Ovary (tissue), 9 donors: ENCODE measurements around the gene GRID1. TPM values are rescaled to one million over a fixed set of nuclear protein-coding genes. Genes with fewer than 3 reads are reported as not detected.

Experiments
- DNase-seq, 5 donors: peaks; one replicate each; pipeline ENCODE4 v3.0.0-alpha.2; 2019 to 2020
- H3K27ac ChIP-seq, 2 donors: fragments of 200-600 bp; one replicate each; pipeline versions ENCODE4 v1.5.1 to v1.8.0; 2019 to 2022
- H3K27me3 ChIP-seq: fragments of 200-600 bp; one replicate; pipeline ENCODE4 v1.8.0; 2022
- H3K36me3 ChIP-seq: fragments of 200-600 bp; sonication (generic); one replicate; pipeline ENCODE4 v1.5.1; 2019
- H3K4me1 ChIP-seq: one replicate; pipeline ENCODE4 v1.8.1; 2013; ENCODE audit warnings: mild to moderate bottlenecking, moderate library complexity; ENCODE audit not compliant: insufficient read depth
- H3K4me3 ChIP-seq: fragments of 200-600 bp; sonication (generic); one replicate; pipeline ENCODE4 v1.5.1; 2017
- H3K9me3 ChIP-seq, 2 donors: fragments of 200-600 bp in 1 of 2; sonication (generic) in 1 of 2; one replicate each; pipeline versions ENCODE4 v1.5.1 to v1.8.1; 2013 to 2019; ENCODE audit warnings: mild to moderate bottlenecking in 1 of 2, moderate library complexity in 1 of 2
- CTCF ChIP-seq, 3 donors: fragments of 450-650 bp in 2 of 3; fragments of 200-600 bp in 1 of 3; IDR thresholded peaks; one replicate each; pipeline versions ENCODE4 v1.5.1 to v1.8.0; 2016 to 2022; ENCODE audit warnings: antibody characterized with exemption in 3 of 3, mild to moderate bottlenecking in 1 of 3
- EP300 ChIP-seq: sonication (generic); formaldehyde crosslinking; IDR thresholded peaks from one replicate; pipeline ENCODE4 v1.6.1; 2017; ENCODE audit warnings: antibody characterized with exemption
- POLR2A ChIP-seq: fragments of 450-650 bp; IDR thresholded peaks from one replicate; pipeline ENCODE4 v1.6.1; 2017; ENCODE audit warnings: antibody characterized with exemption, mild to moderate bottlenecking, moderate library complexity
- WGBS, 3 donors: extraction: QIAGEN DNeasy Blood & Tissue Kit in 1 of 3; methylation state at CpG; one replicate each; pipeline versions ENCODE4 v1.1.5 to v1.1.7; 2013 to 2017; 5-methylcytosine and 5-hydroxymethylcytosine counted together
- intact Hi-C, 4 donors: fragments of 100-400 bp; cut with DNase I; formaldehyde crosslinking; loops; one replicate each; pipeline versions ENCODE4 v1.11.0 to v1.15.1; 2022 to 2023
- polyA plus RNA-seq, 2 donors: library from polyadenylated mRNA; stranded (reverse); fragments of 200-250 nt in 1 of 2; fragments of 350-450 nt in 1 of 2; fragmentation: Illumina TruSeq in 1 of 2; extraction: RNeasy Lipid Tissue Mini Kit (QIAGEN cat#74804) in 1 of 2; gene quantifications; one replicate each; pipeline ENCODE4 v1.2.3, GENCODE V29; 2013 to 2014
- total RNA-seq, 7 donors: library from RNA; depleted of rRNA in 2 of 7; stranded (reverse); fragments of >200 nt in 2 of 7; fragmentation: NEBNext Ultra II Directional in 3 of 7; extraction: Animal tissue kit (Norgen Biotek cat#: 25700) in 3 of 7; gene quantifications; one replicate each; pipeline versions ENCODE4 v1.1.0 to v1.2.4, GENCODE V29; 2016 to 2023
- donor health status: DM: no; HTN: no; CAD: no; lungs with moderate emphysema.
- donor health status: DM: no; HTN: no; CAD: no.
- donor health status: Bipolar disorder and iron deficiency.
- donor health status: DM: yes; HTN: yes; CAD: no.
- donor health status: DM: no; HTN: no; CAD: no.
- donor health status: DM: yes; HTN: yes; CAD: no.

Gene GRID1
- total and polyA plus RNA-seq, 9 donors: 0.57 to 6.2 (median 1.8) TPM

DNA sequence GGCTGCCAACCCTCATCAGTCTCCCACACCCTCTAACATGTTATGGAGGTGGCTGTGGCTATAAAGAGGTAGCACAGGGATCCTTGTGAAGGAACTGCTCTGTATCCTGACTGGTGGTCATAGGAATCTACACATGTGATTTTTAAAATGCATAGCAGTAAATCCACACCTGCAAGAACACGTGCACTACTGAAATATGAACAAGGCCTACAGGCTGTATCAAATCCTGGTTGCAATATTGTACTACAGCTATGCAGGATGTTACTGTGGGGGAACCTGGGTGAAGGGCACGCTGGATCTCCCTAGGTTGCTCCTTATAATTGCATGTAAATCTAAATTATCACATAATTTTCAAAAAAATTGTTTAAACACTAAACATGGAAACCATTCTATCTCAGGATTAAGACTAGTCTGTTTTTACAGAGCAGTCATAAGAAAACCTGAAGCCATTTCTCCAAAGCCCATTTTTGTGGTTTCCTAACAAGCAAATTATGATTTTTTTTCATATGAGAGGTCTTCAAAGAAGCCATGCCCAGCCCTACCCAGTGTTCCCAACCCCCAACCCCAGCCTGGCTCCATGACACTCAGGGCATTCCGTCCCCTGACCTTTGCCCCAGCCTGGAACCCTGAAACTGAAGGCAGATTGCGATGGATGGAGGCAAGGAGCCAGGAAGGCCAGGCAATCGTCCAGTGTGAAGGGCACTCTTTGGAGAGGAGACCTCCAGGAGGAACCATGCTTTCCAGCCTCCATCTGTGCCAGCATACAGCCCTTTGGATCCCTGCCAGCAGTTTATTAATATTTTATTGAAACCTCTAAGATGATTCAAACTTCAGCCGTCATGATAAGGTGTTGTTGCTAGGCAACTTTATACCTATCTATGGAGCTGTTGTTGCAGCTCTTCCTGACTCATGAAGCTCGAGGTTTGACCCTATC, 161.0 kb downstream of the GRID1 start:
- Histone ChIP-seq H3K36me3 (no peaks in the 10 kb centered on the region), H3K4me1 (no peaks in the 10 kb centered on the region), H3K4me3 (no peak overlapping the region), H3K27me3 (no peaks in the 10 kb centered on the region), H3K9me3 (no peaks in the 10 kb centered on the region), H3K27ac (no peak overlapping the region)
- intact Hi-C loops: no loop called here
- TF ChIP-seq CTCF (IDR thresholded peaks at IDR 0.05) (no peak), EP300 (no peak), POLR2A (no peak)
- 61 to 75% (median 69%) methylated on average over 7 of the region's 7 CpGs for WGBS, 3 donors
- no peak for DNase-seq

DNA sequence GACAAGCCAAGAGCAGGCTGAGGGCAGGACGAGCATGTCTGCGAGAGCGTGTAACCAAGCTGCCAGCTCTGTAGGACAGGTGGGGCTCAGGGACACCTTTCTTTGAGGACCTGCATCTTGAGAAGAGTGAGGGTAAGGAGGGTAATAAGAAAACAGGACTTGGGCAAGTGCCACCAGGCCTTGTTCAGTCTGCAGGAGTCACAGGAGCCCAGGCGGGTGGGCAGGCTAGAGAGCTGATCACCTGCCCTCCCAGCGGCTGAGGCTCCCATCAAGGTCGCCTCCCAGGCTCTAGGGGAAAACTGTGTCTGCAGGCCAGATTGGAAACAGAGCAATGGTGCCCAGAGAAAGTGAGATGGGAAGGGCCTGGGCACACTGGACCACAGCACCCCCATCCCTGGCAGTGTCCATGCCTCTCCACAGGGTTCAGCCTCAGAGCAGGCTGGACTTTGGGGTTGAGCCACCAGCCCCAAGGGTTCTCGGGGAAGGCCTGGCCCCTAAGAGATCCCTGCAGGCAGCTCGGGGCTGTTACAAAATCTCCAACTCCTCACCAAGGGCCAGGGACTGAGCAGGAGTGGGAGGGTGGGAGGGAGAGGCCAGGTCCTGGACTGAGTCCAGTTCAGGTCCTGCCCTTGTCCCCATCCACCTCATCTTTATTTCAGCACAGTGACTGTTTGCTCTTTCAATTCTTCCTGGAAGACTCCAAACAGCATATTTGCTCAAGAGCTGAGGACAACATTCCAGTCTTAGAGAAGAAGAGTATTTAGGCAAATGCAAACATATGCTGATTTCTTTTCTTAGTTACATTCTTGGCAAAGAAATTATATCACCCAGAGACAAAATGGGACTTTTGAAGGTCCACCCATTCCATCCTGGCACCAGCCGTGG, 161.9 kb downstream of the GRID1 start:
- Histone ChIP-seq H3K4me3 (no peak overlapping the region), H3K9me3 (no peaks in the 10 kb centered on the region), H3K36me3 (no peaks in the 10 kb centered on the region), H3K4me1 (no peaks in the 10 kb centered on the region), H3K27ac (no peak overlapping the region), H3K27me3 (no peaks in the 10 kb centered on the region)
- TF ChIP-seq POLR2A: no peak
- TF ChIP-seq CTCF (IDR thresholded peaks at IDR 0.05): no peak
- TF ChIP-seq EP300: no peak
- intact Hi-C loops: no loop called here
- 78 to 86% (median 83%) methylated on average over 9 of the region's 9 CpGs for WGBS, 3 donors
- DNase-seq: no peak

GRCh38 chr10:86203162-86203905, 163.3 kb downstream of the GRID1 start:
- intact Hi-C loops: no loop called here
- Histone ChIP-seq H3K4me1 (no peaks in the 10 kb centered on the region), H3K4me3 (no peak overlapping the region), H3K27me3 (no peaks in the 10 kb centered on the region), H3K27ac (no peak overlapping the region), H3K9me3 (no peaks in the 10 kb centered on the region), H3K36me3 (no peaks in the 10 kb centered on the region)
- no peak for TF ChIP-seq EP300
- no peak for DNase-seq
- WGBS, 3 donors: 45 to 50% (median 46%) methylated on average over 11 of the region's 11 CpGs

- WGBS, 3 donors: 81 to 91% (median 84%) methylated on average over 5 of the region's 5 CpGs
- H3K27ac ChIP-seq: no peak overlapping the region
- TF ChIP-seq CTCF (IDR thresholded peaks at IDR 0.05) (no peak), POLR2A (no peak), EP300 (no peak)
- no peaks in the 10 kb centered on the region for H3K4me1 ChIP-seq
- no peak overlapping the region for H3K4me3 ChIP-seq
- intact Hi-C loops: no loop called here
- H3K27me3 ChIP-seq: no peaks in the 10 kb centered on the region
- no peak for DNase-seq
- no peaks in the 10 kb centered on the region for H3K9me3 ChIP-seq
- no peaks in the 10 kb centered on the region for H3K36me3 ChIP-seq
Observed at GRCh38 chr10:86202226-86202735, 164.3 kb downstream of the GRID1 start.
